ENCODE data around the gene DMD.

DNA sequence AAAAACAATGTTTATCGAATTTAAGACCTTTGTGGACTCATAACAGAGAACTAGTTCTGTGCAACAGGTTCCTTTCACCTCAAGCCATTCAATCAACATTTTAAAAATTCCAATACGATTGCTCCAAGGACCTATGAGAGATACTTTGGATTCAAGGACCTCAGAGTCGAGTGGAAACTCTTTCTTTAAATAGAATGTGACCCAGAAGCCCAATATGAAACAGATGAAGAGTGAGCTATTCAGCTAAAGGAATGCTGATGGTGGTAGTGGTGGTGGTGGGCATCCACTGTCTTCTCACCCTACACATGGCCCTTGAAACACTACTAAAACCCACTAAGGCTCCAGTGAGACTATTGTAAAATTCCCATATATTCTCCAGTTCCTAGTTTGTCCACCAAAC is 257.2 kb downstream of the DMD start:
- no peak for TF ChIP-seq POLR2AphosphoS5 (IDR thresholded peaks at IDR 0.05; ENCODE audit: low read depth, low read length)
- TF ChIP-seq POLR2A (IDR thresholded peaks at IDR 0.05; ENCODE audit: low read depth, low read length): no peak
